Endothelial cell (in vitro differentiated cells): ENCODE results near the gene PCDH1. TPM values are rescaled to one million over a fixed set of nuclear protein-coding genes. Genes with fewer than 3 reads are reported as not detected.

Source experiments
- DNase-seq: peaks from one replicate; pipeline ENCODE4 v3.0.0; 2021; ENCODE audit warnings: low spot score
- H3K27ac Mint-ChIP-seq: one replicate; pipeline ENCODE4 v1.8.0; 2021; ENCODE audit warnings: mixed read lengths, inconsistent platforms; ENCODE audit not compliant: unreplicated experiment
- H3K27me3 Mint-ChIP-seq: one replicate; pipeline ENCODE4 v1.8.0; 2021; ENCODE audit warnings: mild to moderate bottlenecking, moderate library complexity, mixed read lengths, inconsistent platforms; ENCODE audit not compliant: unreplicated experiment
- H3K36me3 Mint-ChIP-seq: one replicate; pipeline ENCODE4 v1.8.0; 2021; ENCODE audit warnings: mild to moderate bottlenecking, low read depth, mixed read lengths, inconsistent platforms; ENCODE audit not compliant: unreplicated experiment
- H3K4me1 Mint-ChIP-seq: one replicate; pipeline ENCODE4 v1.8.0; 2021; ENCODE audit warnings: mild to moderate bottlenecking, mixed read lengths, inconsistent platforms; ENCODE audit not compliant: unreplicated experiment
- H3K4me3 Mint-ChIP-seq: one replicate; pipeline ENCODE4 v1.8.0; 2021; ENCODE audit warnings: mild to moderate bottlenecking, mixed read lengths, inconsistent platforms; ENCODE audit not compliant: unreplicated experiment
- H3K9me3 Mint-ChIP-seq: one replicate; pipeline ENCODE4 v1.8.0; 2021; ENCODE audit warnings: mixed read lengths, inconsistent platforms; ENCODE audit not compliant: unreplicated experiment
- total RNA-seq: library from RNA; stranded (reverse); fragmentation: NEBNext Ultra II Directional; extraction: Animal tissue kit (Norgen Biotek cat#: 25700); gene quantifications from one replicate; pipeline ENCODE4 v1.2.1, GENCODE V29; 2021; ENCODE audit not compliant: unreplicated experiment
- TF ChIP-seq, protein P1 (sequence below): fragments of 200-600 bp; sonication (generic); IDR thresholded peaks from one replicate; pipeline ENCODE4 v1.5.0; 2021; ENCODE audit warnings: antibody characterized with exemption; ENCODE audit not compliant: unreplicated experiment

Gene PCDH1
- total RNA-seq, 1 donor from 2014 or later: 140 TPM

DNA sequence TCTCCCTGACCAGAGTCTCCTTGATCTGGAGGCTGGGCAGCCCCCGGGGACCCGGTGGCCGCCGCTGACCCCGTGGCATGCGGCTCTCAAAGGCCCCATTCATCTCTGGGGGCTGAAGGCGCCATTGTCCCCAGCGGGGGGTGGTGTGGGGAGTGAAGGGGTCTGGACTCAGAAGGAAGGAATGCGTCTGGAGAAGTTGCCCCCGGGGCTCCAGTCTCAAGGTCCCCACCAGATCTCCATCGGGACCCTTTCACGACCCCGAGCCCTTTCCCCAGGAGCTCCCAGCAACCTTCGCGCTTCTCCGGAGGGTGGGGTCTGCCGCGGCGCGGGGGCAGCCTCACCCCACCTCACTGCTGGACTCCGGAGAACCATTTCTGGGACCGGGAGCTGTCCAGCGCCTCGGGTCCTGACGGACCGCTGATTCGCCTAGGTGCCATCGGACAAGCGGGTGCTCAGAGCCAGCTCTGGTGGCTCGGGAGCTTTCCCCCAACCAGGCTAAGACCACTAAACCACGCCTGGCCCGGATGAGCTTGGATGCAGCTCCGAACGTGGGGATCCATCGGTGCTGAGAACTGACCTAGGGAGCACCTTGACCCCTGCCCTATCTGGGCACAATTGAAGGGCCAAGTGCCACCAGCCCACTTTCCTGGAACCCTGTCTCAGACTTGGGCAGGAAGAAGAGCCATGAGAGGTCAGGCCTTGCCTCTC is 5.1 kb upstream of the PCDH1 start:
- peaks cover 20% of the 10 kb centered on the region for H3K27me3 Mint-ChIP-seq
- H3K4me1 Mint-ChIP-seq: peaks cover 64% of the 10 kb centered on the region
- H3K4me3 Mint-ChIP-seq: no peak overlapping the region

GRCh38 chr5:141882594-141883183 is 4.5 kb upstream of the PCDH1 start:
- TF ChIP-seq, protein P1, sequence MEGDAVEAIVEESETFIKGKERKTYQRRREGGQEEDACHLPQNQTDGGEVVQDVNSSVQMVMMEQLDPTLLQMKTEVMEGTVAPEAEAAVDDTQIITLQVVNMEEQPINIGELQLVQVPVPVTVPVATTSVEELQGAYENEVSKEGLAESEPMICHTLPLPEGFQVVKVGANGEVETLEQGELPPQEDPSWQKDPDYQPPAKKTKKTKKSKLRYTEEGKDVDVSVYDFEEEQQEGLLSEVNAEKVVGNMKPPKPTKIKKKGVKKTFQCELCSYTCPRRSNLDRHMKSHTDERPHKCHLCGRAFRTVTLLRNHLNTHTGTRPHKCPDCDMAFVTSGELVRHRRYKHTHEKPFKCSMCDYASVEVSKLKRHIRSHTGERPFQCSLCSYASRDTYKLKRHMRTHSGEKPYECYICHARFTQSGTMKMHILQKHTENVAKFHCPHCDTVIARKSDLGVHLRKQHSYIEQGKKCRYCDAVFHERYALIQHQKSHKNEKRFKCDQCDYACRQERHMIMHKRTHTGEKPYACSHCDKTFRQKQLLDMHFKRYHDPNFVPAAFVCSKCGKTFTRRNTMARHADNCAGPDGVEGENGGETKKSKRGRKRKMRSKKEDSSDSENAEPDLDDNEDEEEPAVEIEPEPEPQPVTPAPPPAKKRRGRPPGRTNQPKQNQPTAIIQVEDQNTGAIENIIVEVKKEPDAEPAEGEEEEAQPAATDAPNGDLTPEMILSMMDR: no peak
- no peaks in the 10 kb centered on the region for H3K9me3 Mint-ChIP-seq
- peak overlapping the region; percentile 56 for H3K4me3 Mint-ChIP-seq
- DNase-seq: no peak
- peaks cover 64% of the 10 kb centered on the region for H3K4me1 Mint-ChIP-seq
- H3K27me3 Mint-ChIP-seq: peaks cover 20% of the 10 kb centered on the region
- H3K27ac Mint-ChIP-seq: no peak overlapping the region
- peaks cover 5% of the 10 kb centered on the region for H3K36me3 Mint-ChIP-seq

More for the DNA sequence above, 5.1 kb upstream of the PCDH1 start:
- Mint-ChIP-seq H3K36me3 (peaks cover 5% of the 10 kb centered on the region), H3K9me3 (no peaks in the 10 kb centered on the region), H3K27ac (no peak overlapping the region)
- TF ChIP-seq, protein P1: no peak
- DNase-seq: peak; percentile 78

- TF ChIP-seq, protein P1: no peak
- Mint-ChIP-seq H3K27ac (peak overlapping the region; percentile 76), H3K4me1 (peaks cover 72% of the 10 kb centered on the region), H3K9me3 (no peaks in the 10 kb centered on the region), H3K27me3 (peaks cover 23% of the 10 kb centered on the region), H3K36me3 (peaks cover 11% of the 10 kb centered on the region), H3K4me3 (no peak overlapping the region)
- no peak for DNase-seq
These were observed 3.7 kb upstream of the PCDH1 start for GRCh38 chr5:141881886-141882285.

- H3K4me3 Mint-ChIP-seq: peak overlapping the region; percentile 82
- TF ChIP-seq, protein P1: no peak
These were observed 3.0 kb upstream of the PCDH1 start for GRCh38 chr5:141880961-141881801.

More at GRCh38 chr5:141880961-141881801, 3.0 kb upstream of the PCDH1 start:
- DNase-seq: no peak
- Mint-ChIP-seq H3K27me3 (peaks cover 21% of the 10 kb centered on the region), H3K4me1 (peaks cover 70% of the 10 kb centered on the region), H3K9me3 (no peaks in the 10 kb centered on the region), H3K36me3 (peaks cover 12% of the 10 kb centered on the region), H3K27ac (peak overlapping the region; percentile 76)
